Omental fat pad (tissue), 4 donors: ENCODE results near the gene COLEC12. TPM values are rescaled to one million over a fixed set of nuclear protein-coding genes. Genes with fewer than 3 reads are reported as not detected.

ENCODE experiments used
- ATAC-seq: fragments of 150-250 bp; one replicate; pipeline ENCODE4 v1.9.1; 2016; ENCODE audit warnings: mild to moderate bottlenecking, moderate library complexity; ENCODE audit not compliant: low FRiP score
- DNase-seq: peaks from one replicate; pipeline ENCODE4 v3.0.0-alpha.2; 2019; ENCODE audit warnings: low spot score
- CTCF ChIP-seq, 3 donors: fragments of 450-650 bp; IDR thresholded peaks; one replicate each; pipeline ENCODE4 v1.5.1; 2016 to 2017; ENCODE audit warnings: antibody characterized with exemption in 3 of 3, mild to moderate bottlenecking in 3 of 3, moderate library complexity in 2 of 3
- total RNA-seq, 4 donors: library from RNA; depleted of rRNA; stranded (reverse); fragments of >200 nt; gene quantifications; one replicate each; pipeline ENCODE4 v1.1.0, GENCODE V29; 2016

COLEC12 gene
- total RNA-seq, 4 donors from 2014 or later: 25.3 to 54.8 (median 42.7) TPM

- ATAC-seq: no peak
- DNase-seq: no peak
- no peak for TF ChIP-seq CTCF (IDR thresholded peaks at IDR 0.05)
Observed at GRCh38 chr18:404061-404636, 96.4 kb downstream of the COLEC12 start.

GRCh38 chr18:402129-402528 lies 98.4 kb downstream of the COLEC12 start:
- TF ChIP-seq CTCF (IDR thresholded peaks at IDR 0.05): no peak
- ATAC-seq (no peak), DNase-seq (no peak)

- no peak for TF ChIP-seq CTCF (IDR thresholded peaks at IDR 0.05)
- DNase-seq: no peak
- peak; percentile 69 for ATAC-seq
Observed at GRCh38 chr18:400456-400855, 100.0 kb downstream of the COLEC12 start.

GRCh38 chr18:399631-400135 lies 100.8 kb downstream of the COLEC12 start:
- no peak for TF ChIP-seq CTCF (IDR thresholded peaks at IDR 0.05)
- no peak for DNase-seq
- ATAC-seq: no peak

- TF ChIP-seq CTCF (IDR thresholded peaks at IDR 0.05): no peak
- no peak for ATAC-seq
- DNase-seq: no peak
Observed at GRCh38 chr18:398935-399630, 101.4 kb downstream of the COLEC12 start.

- TF ChIP-seq CTCF (IDR thresholded peaks at IDR 0.05): no peak
- ATAC-seq: no peak
Observed at GRCh38 chr18:396556-396955, 103.9 kb downstream of the COLEC12 start.

GRCh38 chr18:396251-396555 lies 104.3 kb downstream of the COLEC12 start:
- ATAC-seq (no peak), DNase-seq (no peak)
- no peak for TF ChIP-seq CTCF (IDR thresholded peaks at IDR 0.05)

More at GRCh38 chr18:396556-396955, 103.9 kb downstream of the COLEC12 start:
- DNase-seq: no peak
